SK-N-MC (cell line): ENCODE results near the gene TGFBR3.

ENCODE experiments used
- DNase-seq: peaks from one replicate; pipeline ENCODE4 v3.0.0-alpha.2; 2011; ENCODE audit warnings: low read depth, low spot score
- H3K27ac ChIP-seq: fragments of 200-600 bp; sonication (generic); 2 replicates; pipeline ENCODE4 v1.5.1; 2016; ENCODE audit warnings: mixed run types
- H3K36me3 ChIP-seq: fragments of 200-600 bp; sonication (generic); 2 replicates; pipeline ENCODE4 v1.6.1; 2017; ENCODE audit warnings: antibody characterized with exemption, low read length, mixed read lengths; ENCODE audit not compliant: insufficient read depth
- H3K4me3 ChIP-seq: fragments of 200-600 bp; sonication (generic); 2 replicates; pipeline ENCODE4 v1.5.1; 2016
- H3K9ac ChIP-seq: fragments of 200-600 bp; sonication (generic); 2 replicates; pipeline ENCODE4 v1.8.0; 2017; ENCODE audit warnings: mixed run types, mixed read lengths; ENCODE audit not compliant: insufficient read length
- H3K9me3 ChIP-seq: fragments of 200-600 bp; sonication (generic); 2 replicates; pipeline ENCODE4 v1.6.1; 2017; ENCODE audit warnings: low read depth, mild to moderate bottlenecking, antibody characterized with exemption, low read length, moderate library complexity, mixed read lengths
- EZH2 ChIP-seq: fragments of 200-600 bp; sonication (generic); IDR thresholded peaks from one replicate; pipeline ENCODE4 v1.6.1; 2017; ENCODE audit warnings: antibody characterized with exemption
- FOXP2 ChIP-seq: optimal IDR thresholded peaks from 2 replicates; pipeline ENCODE3; 2011; ENCODE audit warnings: mild to moderate bottlenecking, moderate library complexity; ENCODE audit not compliant: insufficient read depth; ENCODE audit errors: extremely low read length, control extremely low read depth
- POLR2AphosphoS5 ChIP-seq: IDR thresholded peaks from 2 replicates; pipeline ENCODE4 v1.6.1; 2012; ENCODE audit warnings: mild to moderate bottlenecking, low read depth, low read length, borderline replicate concordance

The TGFBR3 gene

GRCh38 chr1:91660708-91661107 lies 225.2 kb downstream of the TGFBR3 start:
- Histone ChIP-seq H3K27ac (no peak overlapping the region), H3K36me3 (no peaks in the 10 kb centered on the region), H3K4me3 (no peak overlapping the region), H3K9me3 (no peaks in the 10 kb centered on the region), H3K9ac (no peak overlapping the region)
- TF ChIP-seq FOXP2: no peak
- TF ChIP-seq POLR2AphosphoS5: no peak
- TF ChIP-seq EZH2: no peak
- DNase-seq: no peak

GRCh38 chr1:91655912-91656449 lies 230.0 kb downstream of the TGFBR3 start:
- no peak for DNase-seq
- no peak overlapping the region for H3K27ac ChIP-seq
- no peak for TF ChIP-seq EZH2
- TF ChIP-seq POLR2AphosphoS5: no peak
- no peak for TF ChIP-seq FOXP2
- H3K36me3 ChIP-seq: no peaks in the 10 kb centered on the region
- no peak overlapping the region for H3K4me3 ChIP-seq
- H3K9ac ChIP-seq: no peak overlapping the region
- no peaks in the 10 kb centered on the region for H3K9me3 ChIP-seq

GRCh38 chr1:91653183-91653582 lies 232.8 kb downstream of the TGFBR3 start:
- no peak for DNase-seq
- Histone ChIP-seq H3K9ac (no peak overlapping the region), H3K9me3 (no peaks in the 10 kb centered on the region), H3K4me3 (no peak overlapping the region), H3K36me3 (no peaks in the 10 kb centered on the region), H3K27ac (no peak overlapping the region)
- no peak for TF ChIP-seq FOXP2
- no peak for TF ChIP-seq POLR2AphosphoS5
- no peak for TF ChIP-seq EZH2

GRCh38 chr1:91651661-91652071 lies 234.3 kb downstream of the TGFBR3 start:
- no peak for TF ChIP-seq FOXP2
- TF ChIP-seq EZH2: no peak
- no peak for TF ChIP-seq POLR2AphosphoS5
- no peak for DNase-seq

GRCh38 chr1:91651243-91651642 lies 234.7 kb downstream of the TGFBR3 start:
- Histone ChIP-seq H3K27ac (no peak overlapping the region), H3K9ac (no peak overlapping the region), H3K36me3 (no peaks in the 10 kb centered on the region), H3K9me3 (no peaks in the 10 kb centered on the region), H3K4me3 (no peak overlapping the region)
- DNase-seq: no peak
- TF ChIP-seq POLR2AphosphoS5: no peak
- TF ChIP-seq EZH2: no peak
- TF ChIP-seq FOXP2: no peak

More at GRCh38 chr1:91651661-91652071, 234.3 kb downstream of the TGFBR3 start:
- Histone ChIP-seq H3K4me3 (no peak overlapping the region), H3K27ac (no peak overlapping the region), H3K9ac (no peak overlapping the region), H3K36me3 (no peaks in the 10 kb centered on the region), H3K9me3 (no peaks in the 10 kb centered on the region)

GRCh38 chr1:91650764-91651163 lies 235.2 kb downstream of the TGFBR3 start:
- TF ChIP-seq POLR2AphosphoS5: no peak
- TF ChIP-seq FOXP2: no peak
- no peak for TF ChIP-seq EZH2
- H3K27ac ChIP-seq: no peak overlapping the region
- DNase-seq: no peak

GRCh38 chr1:91647061-91647460 lies 238.9 kb downstream of the TGFBR3 start:
- no peaks in the 10 kb centered on the region for H3K36me3 ChIP-seq
- no peak overlapping the region for H3K27ac ChIP-seq
- no peak overlapping the region for H3K4me3 ChIP-seq
- no peaks in the 10 kb centered on the region for H3K9me3 ChIP-seq
- no peak for TF ChIP-seq FOXP2
- no peak for TF ChIP-seq EZH2
- no peak for TF ChIP-seq POLR2AphosphoS5
- no peak for DNase-seq
- H3K9ac ChIP-seq: no peak overlapping the region

More at GRCh38 chr1:91650764-91651163, 235.2 kb downstream of the TGFBR3 start:
- Histone ChIP-seq H3K9me3 (no peaks in the 10 kb centered on the region), H3K4me3 (no peak overlapping the region), H3K9ac (no peak overlapping the region), H3K36me3 (no peaks in the 10 kb centered on the region)

- H3K27ac ChIP-seq: no peak overlapping the region
- TF ChIP-seq POLR2AphosphoS5: no peak
- no peak for TF ChIP-seq FOXP2
- TF ChIP-seq EZH2: no peak
- no peak overlapping the region for H3K9ac ChIP-seq
- no peaks in the 10 kb centered on the region for H3K36me3 ChIP-seq
- H3K9me3 ChIP-seq: no peaks in the 10 kb centered on the region
- H3K4me3 ChIP-seq: no peak overlapping the region
- no peak for DNase-seq
Measured at GRCh38 chr1:91645031-91645430, 240.9 kb downstream of the TGFBR3 start.

- DNase-seq: no peak
- TF ChIP-seq POLR2AphosphoS5 (no peak), FOXP2 (no peak), EZH2 (no peak)
- no peaks in the 10 kb centered on the region for H3K36me3 ChIP-seq
- no peak overlapping the region for H3K4me3 ChIP-seq
- no peak overlapping the region for H3K27ac ChIP-seq
- no peak overlapping the region for H3K9ac ChIP-seq
- no peaks in the 10 kb centered on the region for H3K9me3 ChIP-seq
Measured at GRCh38 chr1:91643431-91643830, 242.5 kb downstream of the TGFBR3 start.
